ENCODE data around the gene AKR1C8.
"Not testable (repeated sequence)": the region's sequence is repeated elsewhere in the genome, so short reads cannot be mapped to it uniquely, and the experiment has no call there.

The AKR1C8 gene

GRCh38 chr10:5184987-5185775 is at the start of gene AKR1C8:
TSS of gene AKR1C8 (minus strand) at chr10:5185150. CDS start at chr10:5185104, 46 bp downstream.
- DNase-seq (ENCODE audit: low spot score) = no peak

- no peak for DNase-seq (ENCODE audit: low spot score)
Observed at GRCh38 chr10:5234106-5234860, 49.3 kb upstream of the AKR1C8 start.

- no peak for DNase-seq (ENCODE audit: low spot score)
Observed at GRCh38 chr10:5233324-5233723, 48.4 kb upstream of the AKR1C8 start.

- DNase-seq (ENCODE audit: low spot score) = no peak
Observed at GRCh38 chr10:5229019-5229418, 44.1 kb upstream of the AKR1C8 start.

DNA sequence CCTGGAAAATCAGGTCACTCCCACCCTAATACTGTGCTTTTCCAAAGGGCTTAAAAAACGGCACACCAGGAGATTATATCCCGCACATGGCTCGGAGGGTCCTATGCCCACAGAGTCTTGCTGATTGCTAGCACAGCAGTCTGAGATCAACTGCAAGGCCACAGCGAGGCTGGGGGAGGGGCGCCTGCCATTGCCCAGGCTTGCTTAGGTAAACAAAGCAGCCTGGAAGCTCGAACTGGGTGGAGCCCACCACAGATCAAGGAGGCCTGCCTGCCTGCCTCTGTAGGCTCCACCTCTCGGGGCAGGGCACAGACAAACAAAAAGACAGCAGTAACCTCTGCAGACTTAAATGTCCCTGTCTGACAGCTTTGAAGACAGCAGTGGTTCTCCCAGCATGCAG is 38.0 kb upstream of the AKR1C8 start:
- not testable (repeated sequence) for DNase-seq (ENCODE audit: low spot score)

DNA sequence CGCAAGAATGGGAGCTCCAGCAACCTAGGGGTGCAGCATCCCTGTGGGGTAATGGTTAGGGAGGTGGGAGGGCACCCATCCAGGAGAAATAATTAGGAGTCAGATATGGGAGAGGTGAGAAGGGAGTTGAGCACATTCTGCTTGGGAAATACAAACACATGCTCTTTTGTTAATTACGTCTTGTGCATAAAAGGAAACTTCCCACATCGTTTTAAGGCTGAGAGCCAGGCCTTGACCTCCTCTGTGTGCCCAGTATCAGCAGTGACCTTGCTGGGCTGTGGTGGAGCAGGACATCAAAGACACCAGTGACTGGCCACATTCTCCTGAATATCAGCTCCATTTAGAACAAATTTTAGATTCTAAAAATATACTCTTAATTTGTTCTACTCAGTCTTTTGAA is 34.3 kb upstream of the AKR1C8 start:
- no peak for DNase-seq (ENCODE audit: low spot score)

- DNase-seq (ENCODE audit: low spot score) = no peak
Observed at GRCh38 chr10:5216801-5217200, 31.9 kb upstream of the AKR1C8 start.

DNA sequence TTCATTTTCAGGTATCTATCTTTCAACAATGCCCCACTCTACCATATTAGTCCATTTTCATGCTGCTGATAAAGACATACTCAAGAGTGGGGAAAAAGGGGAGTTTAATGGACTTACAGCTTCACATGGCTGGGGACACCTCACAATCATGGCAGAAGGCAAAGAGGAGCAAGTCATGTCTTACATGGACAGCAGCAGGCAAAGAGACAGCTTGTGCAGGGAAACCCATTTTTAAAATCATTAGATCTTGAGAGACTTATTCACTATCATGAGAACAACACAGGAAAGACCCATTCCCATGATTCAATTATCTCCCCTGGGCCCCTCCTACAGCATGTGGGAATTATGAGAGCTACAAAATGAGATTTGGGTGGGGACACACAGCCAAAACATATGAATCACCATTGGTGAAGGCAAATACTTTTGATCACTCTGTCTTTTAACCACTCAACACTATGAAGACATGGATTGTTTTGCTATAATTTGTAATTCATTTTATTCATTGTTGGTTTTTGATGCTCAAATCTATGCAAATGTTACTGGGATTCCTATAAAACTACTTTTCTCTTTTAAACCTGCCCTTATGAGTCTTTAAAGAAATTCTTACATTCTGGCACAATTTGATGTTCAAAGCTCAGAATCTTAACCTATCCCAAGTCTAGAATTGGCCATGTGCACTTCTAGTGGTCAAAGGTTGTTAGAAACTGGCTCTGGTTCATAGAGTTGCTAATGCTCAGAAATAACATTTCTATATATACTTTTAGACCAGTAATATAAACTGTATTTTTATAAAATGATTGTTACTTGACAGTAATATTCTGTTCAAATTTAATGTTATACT is 27.0 kb upstream of the AKR1C8 start:
- no peak for DNase-seq (ENCODE audit: low spot score)

GRCh38 chr10:5210261-5210660 is 25.3 kb upstream of the AKR1C8 start:
- not testable (repeated sequence) for DNase-seq (ENCODE audit: low spot score)

GRCh38 chr10:5209776-5210175 is 24.8 kb upstream of the AKR1C8 start:
- DNase-seq (ENCODE audit: low spot score) = not testable (repeated sequence)

- DNase-seq (ENCODE audit: low spot score) = no peak
Observed at GRCh38 chr10:5206799-5207198, 21.8 kb upstream of the AKR1C8 start.

DNA sequence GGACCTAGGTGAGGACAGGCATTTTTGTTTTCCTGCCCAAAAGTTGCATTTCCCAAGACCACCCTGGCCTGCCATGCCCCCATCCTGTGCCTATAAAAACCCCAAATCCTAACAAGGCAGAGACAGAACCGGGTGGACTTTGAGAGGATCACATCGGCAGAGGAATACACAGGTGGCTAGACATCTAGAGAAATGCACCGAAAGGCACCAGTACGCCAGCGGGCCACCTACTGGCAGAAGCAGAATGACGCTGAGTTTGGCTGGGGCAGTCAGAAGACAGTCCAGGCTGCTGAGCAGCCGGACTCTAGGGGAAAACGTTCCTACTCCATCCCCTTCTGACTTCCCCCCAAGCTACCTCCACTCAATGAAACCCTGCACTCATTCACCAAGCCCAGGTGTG is 14.4 kb upstream of the AKR1C8 start:
- DNase-seq (ENCODE audit: low spot score) = peak; percentile 22

DNA sequence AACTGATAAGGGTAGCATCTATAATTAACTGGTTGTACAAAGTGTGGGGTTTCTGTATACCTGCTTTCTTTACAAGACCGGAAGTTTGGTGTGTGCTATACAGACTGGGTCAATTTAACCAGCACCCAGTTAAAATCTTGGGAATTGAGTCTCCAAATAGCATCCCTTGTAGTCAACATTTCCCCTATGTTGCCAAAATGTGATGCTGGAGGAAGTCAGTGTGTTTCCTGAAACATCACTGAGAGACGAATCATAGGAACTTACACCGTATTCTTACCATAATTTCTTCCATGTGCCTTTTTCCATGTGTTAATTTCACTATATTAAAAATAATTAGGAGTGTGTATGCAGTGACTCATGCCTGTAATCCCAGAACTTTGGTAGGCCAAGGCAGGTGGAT is 13.4 kb upstream of the AKR1C8 start:
- DNase-seq (ENCODE audit: low spot score) = no peak

GRCh38 chr10:5196702-5197113 is 11.8 kb upstream of the AKR1C8 start, which contains the start of gene AKR1C4:
TSS of gene AKR1C4 (plus strand) at chr10:5196837. CDS start at chr10:5196868, 31 bp downstream.
- DNase-seq (ENCODE audit: low spot score) = no peak

- DNase-seq (ENCODE audit: low spot score) = no peak
Observed at GRCh38 chr10:5195727-5196374, 10.9 kb upstream of the AKR1C8 start.

DNA sequence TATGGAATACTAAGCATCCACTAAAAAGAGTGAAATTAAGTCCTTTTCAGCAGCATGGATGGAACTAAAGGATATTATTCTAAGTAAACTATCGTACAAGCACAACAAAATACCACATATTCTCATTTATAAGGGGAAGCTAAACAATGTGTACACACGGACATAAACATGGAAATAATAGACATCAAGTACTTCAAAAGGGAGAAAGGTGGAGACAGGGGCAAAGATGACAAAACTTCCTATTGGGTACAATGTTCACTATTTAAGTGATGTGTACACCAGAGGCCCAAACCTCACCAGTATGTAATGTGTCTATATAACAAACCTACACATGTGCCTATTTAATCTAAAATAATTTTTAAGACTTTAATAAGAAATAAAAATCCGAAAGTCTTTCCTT is 9.5 kb upstream of the AKR1C8 start:
- no peak for DNase-seq (ENCODE audit: low spot score)

GRCh38 chr10:5188358-5188757 is 3.4 kb upstream of the AKR1C8 start:
- DNase-seq (ENCODE audit: low spot score) = no peak

DNA sequence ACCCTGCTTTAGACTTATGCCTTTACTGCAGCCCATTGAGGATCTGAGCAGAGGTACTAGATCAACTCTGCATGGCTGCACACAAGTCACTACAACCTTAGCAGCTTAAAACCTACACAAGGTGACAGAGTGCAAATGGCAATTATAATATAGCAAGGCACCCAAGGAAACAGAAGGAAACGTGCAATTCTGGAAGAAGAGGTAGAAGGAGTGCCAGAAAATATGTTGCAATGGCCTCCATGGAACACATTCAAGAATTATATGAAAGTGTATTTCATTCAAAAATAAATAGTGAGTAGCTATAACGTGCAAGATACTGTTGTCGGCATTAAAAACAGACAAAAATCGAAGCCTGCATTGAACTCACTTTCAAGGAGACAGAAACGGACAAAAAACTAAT is 2.9 kb upstream of the AKR1C8 start:
- DNase-seq (ENCODE audit: low spot score) = no peak

DNA sequence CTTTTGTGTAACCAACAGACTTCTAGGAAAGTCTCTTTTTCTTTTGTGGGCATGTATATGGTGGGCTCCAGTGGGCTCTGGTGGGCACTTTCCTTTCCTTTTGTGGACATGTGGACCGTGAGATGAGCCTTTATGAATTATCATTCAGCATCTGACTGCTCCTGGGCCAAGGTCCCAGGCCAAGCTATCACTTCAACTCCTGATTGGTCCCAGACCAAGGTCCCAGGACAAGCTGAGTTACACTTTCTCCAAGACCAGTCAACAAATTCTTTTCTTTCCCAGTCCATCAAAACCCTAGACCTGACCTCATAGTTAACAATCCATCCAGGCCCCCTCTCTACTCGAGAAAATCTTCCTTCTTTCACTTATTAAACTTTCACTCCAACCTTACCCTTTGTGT is 1.0 kb downstream of the AKR1C8 start:
- DNase-seq (ENCODE audit: low spot score) = no peak

- DNase-seq (ENCODE audit: low spot score) = not testable (repeated sequence)
Observed at GRCh38 chr10:5180503-5180902, 4.4 kb downstream of the AKR1C8 start.

DNA sequence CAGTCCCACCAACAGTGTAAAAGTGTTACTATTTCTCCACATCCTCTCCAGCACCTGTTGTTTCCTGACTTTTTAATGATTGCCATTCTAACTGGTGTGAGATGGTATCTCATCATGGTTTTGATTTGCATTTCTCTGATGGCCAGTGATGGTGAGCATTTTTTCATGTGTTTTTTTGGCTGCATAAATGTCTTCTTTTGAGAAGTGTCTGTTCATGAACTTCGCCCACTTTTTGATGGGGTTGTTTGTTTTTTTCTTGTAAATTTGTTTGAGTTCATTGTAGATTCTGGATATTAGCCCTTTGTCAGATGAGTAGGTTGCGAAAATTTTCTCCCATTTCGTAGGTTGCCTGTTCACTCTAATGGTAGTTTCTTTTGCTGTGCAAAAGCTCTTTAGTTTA is 9.4 kb downstream of the AKR1C8 start:
- DNase-seq (ENCODE audit: low spot score) = not testable (repeated sequence)

DNA sequence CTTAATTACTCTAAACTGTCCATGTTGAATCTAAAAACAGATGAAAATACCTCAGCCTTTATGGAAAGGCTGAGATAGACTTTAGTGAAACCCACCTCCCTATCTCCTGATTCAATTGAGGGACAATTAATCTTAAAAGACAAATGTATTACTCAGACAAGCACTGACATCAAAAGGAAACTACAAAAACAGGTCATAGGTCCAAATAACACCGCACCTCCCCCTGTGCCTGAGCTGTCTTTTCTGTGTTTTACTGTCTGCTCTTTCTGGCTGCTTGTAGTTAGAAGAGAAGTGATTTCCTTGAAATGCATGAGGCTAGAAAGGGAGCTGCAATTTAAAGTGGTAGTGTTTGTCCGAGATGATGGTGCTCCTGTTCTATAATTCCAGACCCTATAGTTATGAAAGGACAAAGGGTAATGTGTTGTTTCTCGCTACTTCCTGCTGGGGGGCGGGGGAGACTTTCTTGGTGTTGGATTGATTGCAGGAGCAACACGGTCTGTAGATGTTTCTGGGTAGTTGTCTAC is 16.0 kb downstream of the AKR1C8 start:
- DNase-seq (ENCODE audit: low spot score) = no peak

Measured in iPS-NIHi11 (cell line).